ENCODE measurements around the gene GPRC5A. TPM values are rescaled to one million over a fixed set of nuclear protein-coding genes. Genes with fewer than 3 reads are reported as not detected.

Gene GPRC5A
- total and polyA plus RNA-seq, 2 donors (not counting 1 experiment from before 2014, with no cell fraction given), result not detected

- Histone ChIP-seq H3K27me3 (replicated peaks in 1 of 4; ENCODE audit: control extremely low read depth in 1 of 4, control insufficient read depth in 3 of 4, insufficient read depth in 4 of 4, low read length in 3 of 4) (no peaks in the 10 kb centered on the region), H2AFZ (ENCODE audit: insufficient read depth, low read depth, low read length, poor library complexity, severe bottlenecking) (no peak overlapping the region), H3K27ac (ENCODE audit: low read length in 2 of 2) (no peak overlapping the region), H4K20me1 (ENCODE audit: control insufficient read depth, insufficient read depth, low read length, poor library complexity, severe bottlenecking) (no peaks in the 10 kb centered on the region), H3K36me3 (replicated peaks in 1 of 2; ENCODE audit: control extremely low read depth in 1 of 2, control insufficient read depth in 1 of 2, extremely low read depth in 1 of 2, insufficient read depth in 2 of 2, low read length in 1 of 2) (no peaks in the 10 kb centered on the region), H3K4me3 (ENCODE audit: control extremely low read depth in 1 of 5, extremely low read depth in 1 of 5, insufficient read depth in 1 of 5, low read depth in 2 of 5, low read length in 4 of 5) (no peak overlapping the region), H3K79me2 (ENCODE audit: control insufficient read depth, insufficient read depth, low read length) (no peaks in the 10 kb centered on the region), H3K9me3 (ENCODE audit: control extremely low read depth in 1 of 3, control insufficient read depth in 2 of 3, insufficient read depth in 1 of 3, low read length in 2 of 3) (no peaks in the 10 kb centered on the region), H3K4me2 (replicated peaks; ENCODE audit: low read depth, low read length, poor library complexity, severe bottlenecking) (no peak overlapping the region), H3K4me1 (ENCODE audit: control insufficient read depth in 2 of 2, insufficient read depth in 2 of 2, low read length in 2 of 2) (no peaks in the 10 kb centered on the region), H3K9ac (ENCODE audit: low read length) (no peak overlapping the region)
- TF ChIP-seq EZH2 (IDR thresholded peaks at IDR 0.05; ENCODE audit: borderline replicate concordance, insufficient read depth, low read depth, low read length, poor library complexity, severe bottlenecking) (no peak), CTCF (IDR thresholded peaks at IDR 0.05) (no peak)
- Mint-ChIP-seq H3K27ac (no peak overlapping the region), H3K4me1 (no peaks in the 10 kb centered on the region), H3K4me3 (no peak overlapping the region), H3K9me3 (ENCODE audit: insufficient read depth) (no peaks in the 10 kb centered on the region), H3K27me3 (peaks cover 15% of the 10 kb centered on the region)
- intact Hi-C loops (cut with micrococcal nuclease), result no loop called here
- ATAC-seq (ENCODE audit: low read depth) (no peak), DNase-seq (no peak)
- no CpG with 5 or more reads among the region's 1 CpG for WGBS (ENCODE audit: insufficient coverage)
- POLR2A ChIA-PET, result no interaction called here
- CTCF ChIA-PET, result no interaction called here
Observed at GRCh38 chr12:12951504-12951903, 60.1 kb downstream of the GPRC5A start.

GRCh38 chr12:12952036-12952435 lies 60.7 kb downstream of the GPRC5A start, which contains the start of gene GPRC5D:
GPRC5D (minus strand) TSS chr12:12952170; CDS start chr12:12950384, 1,786 bp downstream.
- Histone ChIP-seq H3K9ac (ENCODE audit: low read length) (no peak within 1 kb of the TSS), H3K27ac (ENCODE audit: low read length in 2 of 2) (no peak within 1 kb of the TSS), H3K79me2 (ENCODE audit: control insufficient read depth, insufficient read depth, low read length) (no peaks in the 10 kb centered on the region), H3K9me3 (ENCODE audit: control extremely low read depth in 1 of 3, control insufficient read depth in 2 of 3, insufficient read depth in 1 of 3, low read length in 2 of 3) (no peaks in the 10 kb centered on the region), H2AFZ (ENCODE audit: insufficient read depth, low read depth, low read length, poor library complexity, severe bottlenecking) (no peak within 1 kb of the TSS), H3K27me3 (replicated peaks in 1 of 4; ENCODE audit: control extremely low read depth in 1 of 4, control insufficient read depth in 3 of 4, insufficient read depth in 4 of 4, low read length in 3 of 4) (no peaks in the 10 kb centered on the region), H3K4me2 (replicated peaks; ENCODE audit: low read depth, low read length, poor library complexity, severe bottlenecking) (no peak within 1 kb of the TSS), H3K36me3 (replicated peaks in 1 of 2; ENCODE audit: control extremely low read depth in 1 of 2, control insufficient read depth in 1 of 2, extremely low read depth in 1 of 2, insufficient read depth in 2 of 2, low read length in 1 of 2) (no peaks in the 10 kb centered on the region), H4K20me1 (ENCODE audit: control insufficient read depth, insufficient read depth, low read length, poor library complexity, severe bottlenecking) (no peaks in the 10 kb centered on the region), H3K4me3 (ENCODE audit: control extremely low read depth in 1 of 5, extremely low read depth in 1 of 5, insufficient read depth in 1 of 5, low read depth in 2 of 5, low read length in 4 of 5) (no peak within 1 kb of the TSS), H3K4me1 (ENCODE audit: control insufficient read depth in 2 of 2, insufficient read depth in 2 of 2, low read length in 2 of 2) (no peaks in the 10 kb centered on the region)
- 100% methylated on average over 2 of the region's 6 CpGs for WGBS (ENCODE audit: insufficient coverage)
- ChIA-PET POLR2A (no interaction called here), CTCF (interaction anchor here (1.2 kb wide), 1 partner anchor 260 kb away, joined by 4 read pairs; no protein-coding TSS in a partner anchor)
- DNase-seq (no peak), ATAC-seq (ENCODE audit: low read depth) (no peak)
- Mint-ChIP-seq H3K4me1 (no peaks in the 10 kb centered on the region), H3K27me3 (peaks cover 15% of the 10 kb centered on the region), H3K4me3 (no peak within 1 kb of the TSS), H3K9me3 (ENCODE audit: insufficient read depth) (no peaks in the 10 kb centered on the region), H3K27ac (no peak within 1 kb of the TSS)
- intact Hi-C loops (cut with micrococcal nuclease), result no loop called here
- TF ChIP-seq EZH2 (IDR thresholded peaks at IDR 0.05; ENCODE audit: borderline replicate concordance, insufficient read depth, low read depth, low read length, poor library complexity, severe bottlenecking), result no peak
- no peak for TF ChIP-seq CTCF (IDR thresholded peaks at IDR 0.05)
